Measurements from ENCODE around the gene TRAP1. TPM values are rescaled to one million over a fixed set of nuclear protein-coding genes. Genes with fewer than 3 reads are reported as not detected.

The TRAP1 gene
- polyA plus RNA-seq, 3 donors = 22.8 to 54.0 (median 22.9) TPM

DNA sequence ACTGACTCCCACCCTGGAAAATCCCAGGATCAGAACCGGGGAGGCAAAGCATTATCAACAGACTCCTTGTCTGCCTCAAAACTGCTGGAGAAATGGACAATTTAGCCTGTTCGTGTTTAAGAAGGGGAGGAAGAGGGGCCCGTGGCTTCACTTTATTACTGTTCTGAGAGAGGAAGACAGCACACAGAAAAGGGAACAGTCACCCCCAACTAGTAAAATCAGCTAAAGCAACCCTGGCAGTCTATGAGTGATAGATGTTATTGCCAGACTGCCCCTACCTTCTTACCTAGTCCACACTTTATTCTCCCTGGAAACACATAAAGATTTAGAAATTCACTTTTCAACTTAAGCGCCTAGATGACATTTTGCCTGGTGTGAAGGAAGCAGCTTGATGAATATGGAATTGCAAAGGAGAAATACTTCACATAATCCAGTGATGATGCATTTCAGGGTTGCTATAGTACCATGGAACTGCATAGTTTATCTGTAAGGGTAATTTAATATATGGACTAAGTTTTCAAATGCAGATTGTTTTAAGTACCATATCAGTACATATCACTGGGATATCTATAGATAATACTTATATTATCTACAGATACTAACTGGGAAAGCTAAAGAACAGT lies 36.9 kb upstream of the TRAP1 start:
- no peaks in the 10 kb centered on the region for H3K9me3 Mint-ChIP-seq
- TF ChIP-seq, protein P1, sequence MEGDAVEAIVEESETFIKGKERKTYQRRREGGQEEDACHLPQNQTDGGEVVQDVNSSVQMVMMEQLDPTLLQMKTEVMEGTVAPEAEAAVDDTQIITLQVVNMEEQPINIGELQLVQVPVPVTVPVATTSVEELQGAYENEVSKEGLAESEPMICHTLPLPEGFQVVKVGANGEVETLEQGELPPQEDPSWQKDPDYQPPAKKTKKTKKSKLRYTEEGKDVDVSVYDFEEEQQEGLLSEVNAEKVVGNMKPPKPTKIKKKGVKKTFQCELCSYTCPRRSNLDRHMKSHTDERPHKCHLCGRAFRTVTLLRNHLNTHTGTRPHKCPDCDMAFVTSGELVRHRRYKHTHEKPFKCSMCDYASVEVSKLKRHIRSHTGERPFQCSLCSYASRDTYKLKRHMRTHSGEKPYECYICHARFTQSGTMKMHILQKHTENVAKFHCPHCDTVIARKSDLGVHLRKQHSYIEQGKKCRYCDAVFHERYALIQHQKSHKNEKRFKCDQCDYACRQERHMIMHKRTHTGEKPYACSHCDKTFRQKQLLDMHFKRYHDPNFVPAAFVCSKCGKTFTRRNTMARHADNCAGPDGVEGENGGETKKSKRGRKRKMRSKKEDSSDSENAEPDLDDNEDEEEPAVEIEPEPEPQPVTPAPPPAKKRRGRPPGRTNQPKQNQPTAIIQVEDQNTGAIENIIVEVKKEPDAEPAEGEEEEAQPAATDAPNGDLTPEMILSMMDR (IDR thresholded peaks at IDR 0.05) = no peak
- Histone ChIP-seq H3K27ac (ENCODE audit: low read depth in 1 of 2, low read length in 2 of 2) (no peak overlapping the region), H4K20me1 (ENCODE audit: insufficient read depth, low read length) (peaks cover 100% of the 10 kb centered on the region), H2AFZ (ENCODE audit: insufficient read depth, low read depth, low read length, poor library complexity, severe bottlenecking) (no peak overlapping the region), H3K4me3 (replicated peaks in 1 of 3; ENCODE audit: low read depth in 2 of 3, low read length in 3 of 3) (no peak overlapping the region), H3K4me2 (replicated peaks; ENCODE audit: extremely low read depth, low read length, poor library complexity, severe bottlenecking) (no peak overlapping the region), H3K9me3 (replicated peaks in 1 of 2; ENCODE audit: control insufficient read depth in 1 of 2, insufficient read depth in 1 of 2, low read length in 2 of 2) (no peaks in the 10 kb centered on the region), H3K9ac (ENCODE audit: insufficient read depth, low read length, poor library complexity, severe bottlenecking) (no peak overlapping the region), H3K4me1 (ENCODE audit: control insufficient read depth in 1 of 2, insufficient read depth in 2 of 2, low read length in 2 of 2) (no peaks in the 10 kb centered on the region), H3K79me2 (ENCODE audit: insufficient read depth, low read length) (peaks cover 13% of the 10 kb centered on the region), H3K36me3 (replicated peaks in 1 of 2; ENCODE audit: control insufficient read depth in 1 of 2, insufficient read depth in 2 of 2, low read length in 2 of 2) (peaks cover 91 to 100% of the 10 kb centered on the region in 2 donors), H3K27me3 (ENCODE audit: control insufficient read depth in 2 of 2, insufficient read depth in 2 of 2, low read length in 2 of 2) (no peaks in the 10 kb centered on the region)
- peaks cover 86 to 93% of the 10 kb centered on the region in 2 donors for H3K36me3 Mint-ChIP-seq
- no peaks in the 10 kb centered on the region for H3K4me1 Mint-ChIP-seq
- intact Hi-C loops (cut with micrococcal nuclease) = no loop called here
- H3K27me3 Mint-ChIP-seq (ENCODE audit: low read depth in 3 of 3) = no peaks in the 10 kb centered on the region
- H3K27ac Mint-ChIP-seq = peak overlapping the region in 1 of 7 donors; percentile 13
- no peak overlapping the region for H3K4me3 Mint-ChIP-seq
- WGBS (ENCODE audit: insufficient coverage) = no CpG with 5 or more reads among the region's 4 CpGs
- DNase-seq = no peak

DNA sequence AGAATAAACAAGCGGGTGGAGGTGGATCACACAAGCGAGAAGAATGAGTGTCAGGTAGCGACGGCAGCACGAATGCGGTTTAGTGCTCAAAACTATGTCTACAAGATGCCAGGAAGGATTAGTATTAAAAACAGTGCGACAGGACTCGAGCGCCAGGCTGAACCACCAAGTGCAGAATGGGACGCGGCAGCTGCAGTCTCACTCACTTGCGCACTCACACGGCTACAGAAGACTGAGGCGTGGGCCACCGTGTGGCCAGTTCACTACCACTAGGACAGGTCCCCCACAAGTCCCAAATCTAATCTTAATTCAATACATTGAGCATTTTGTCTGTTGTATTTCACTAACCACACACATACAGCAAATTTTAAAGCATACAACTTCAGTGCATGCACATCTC lies 35.7 kb upstream of the TRAP1 start:
- peaks cover 85 to 93% of the 10 kb centered on the region in 2 donors for H3K36me3 Mint-ChIP-seq
- Histone ChIP-seq H2AFZ (ENCODE audit: insufficient read depth, low read depth, low read length, poor library complexity, severe bottlenecking) (no peak overlapping the region), H3K4me1 (ENCODE audit: control insufficient read depth in 1 of 2, insufficient read depth in 2 of 2, low read length in 2 of 2) (no peaks in the 10 kb centered on the region), H3K4me2 (replicated peaks; ENCODE audit: extremely low read depth, low read length, poor library complexity, severe bottlenecking) (no peak overlapping the region), H3K79me2 (ENCODE audit: insufficient read depth, low read length) (peaks cover 13% of the 10 kb centered on the region), H3K9ac (ENCODE audit: insufficient read depth, low read length, poor library complexity, severe bottlenecking) (no peak overlapping the region), H3K4me3 (replicated peaks in 1 of 3; ENCODE audit: low read depth in 2 of 3, low read length in 3 of 3) (no peak overlapping the region), H3K36me3 (replicated peaks in 1 of 2; ENCODE audit: control insufficient read depth in 1 of 2, insufficient read depth in 2 of 2, low read length in 2 of 2) (peaks cover 86 to 100% of the 10 kb centered on the region in 2 donors), H4K20me1 (ENCODE audit: insufficient read depth, low read length) (peaks cover 100% of the 10 kb centered on the region), H3K27me3 (ENCODE audit: control insufficient read depth in 2 of 2, insufficient read depth in 2 of 2, low read length in 2 of 2) (no peaks in the 10 kb centered on the region), H3K27ac (ENCODE audit: low read depth in 1 of 2, low read length in 2 of 2) (no peak overlapping the region), H3K9me3 (replicated peaks in 1 of 2; ENCODE audit: control insufficient read depth in 1 of 2, insufficient read depth in 1 of 2, low read length in 2 of 2) (no peaks in the 10 kb centered on the region)
- TF ChIP-seq, protein P1 (IDR thresholded peaks at IDR 0.05) = no peak
- WGBS (ENCODE audit: insufficient coverage) = 99% methylated on average over 9 of the region's 15 CpGs
- H3K4me1 Mint-ChIP-seq = no peaks in the 10 kb centered on the region
- H3K27me3 Mint-ChIP-seq (ENCODE audit: low read depth in 3 of 3) = no peaks in the 10 kb centered on the region
- no peak for DNase-seq
- H3K4me3 Mint-ChIP-seq = no peak overlapping the region
- peak overlapping the region in 1 of 7 donors; percentile 32 for H3K27ac Mint-ChIP-seq
- H3K9me3 Mint-ChIP-seq = no peaks in the 10 kb centered on the region
- intact Hi-C loops (cut with micrococcal nuclease) = no loop called here

Data from CD14-positive monocyte (primary cell).